CD14-positive monocyte (primary cell): ENCODE measurements around the gene IGFALS. TPM values are rescaled to one million over a fixed set of nuclear protein-coding genes. Genes with fewer than 3 reads are reported as not detected.

Source experiments
- DNase-seq, 3 donors: peaks; one replicate each; pipeline ENCODE4 v3.0.0-alpha.2; 2011 to 2022
- H2AFZ ChIP-seq: 2 replicates; pipeline ENCODE4 v1.6.0; 2012; ENCODE audit warnings: mild to moderate bottlenecking, low read depth, low read length, inconsistent platforms; ENCODE audit not compliant: insufficient read depth, poor library complexity, severe bottlenecking
- H3K27ac ChIP-seq, 2 donors: 1 replicate in 1 of 2; 2 replicates in 1 of 2; pipeline ENCODE4 v1.5.1; 2012 to 2013; ENCODE audit warnings: low read length in 2 of 2, control low read depth in 1 of 2, inconsistent platforms in 1 of 2, low read depth in 1 of 2, mild to moderate bottlenecking in 1 of 2
- H3K27me3 ChIP-seq, 2 donors: one replicate each; pipeline versions ENCODE4 v1.6.0 to v1.6.1; 2011 to 2013; ENCODE audit warnings: low read length in 2 of 2; ENCODE audit not compliant: control insufficient read depth in 2 of 2, insufficient read depth in 2 of 2
- H3K36me3 ChIP-seq, 2 donors: replicated peaks in 1 of 2; 1 replicate in 1 of 2; 2 replicates in 1 of 2; pipeline versions ENCODE4 v1.5.1 to v1.6.1; 2012 to 2013; ENCODE audit warnings: low read length in 2 of 2, control low read depth in 1 of 2, inconsistent platforms in 1 of 2, mild to moderate bottlenecking in 1 of 2; ENCODE audit not compliant: insufficient read depth in 2 of 2, control insufficient read depth in 1 of 2
- H3K4me1 ChIP-seq, 2 donors: 1 replicate in 1 of 2; 2 replicates in 1 of 2; pipeline versions ENCODE4 v1.5.1 to v1.6.1; 2012 to 2013; ENCODE audit warnings: low read length in 2 of 2, control low read depth in 1 of 2, inconsistent platforms in 1 of 2, mild to moderate bottlenecking in 1 of 2, moderate library complexity in 1 of 2; ENCODE audit not compliant: insufficient read depth in 2 of 2, control insufficient read depth in 1 of 2
- H3K4me2 ChIP-seq: replicated peaks from 2 replicates; pipeline ENCODE3; 2012; ENCODE audit warnings: low read length, moderate library complexity, mild to moderate bottlenecking; ENCODE audit not compliant: poor library complexity, severe bottlenecking; ENCODE audit errors: extremely low read depth
- H3K4me3 ChIP-seq, 3 experiments: fragments of 200-600 bp in 1 of 3; sonication (generic) in 1 of 3; replicated peaks in 1 of 3; 1 replicate in 2 of 3; 2 replicates in 1 of 3; pipeline ENCODE4 v1.5.1; 2011 to 2013; ENCODE audit warnings: low read length in 3 of 3, mild to moderate bottlenecking in 3 of 3, control low read depth in 2 of 3, low read depth in 2 of 3, inconsistent platforms in 1 of 3, moderate library complexity in 1 of 3
- H3K79me2 ChIP-seq: 2 replicates; pipeline ENCODE4 v1.6.0; 2012; ENCODE audit warnings: mild to moderate bottlenecking, control low read depth, inconsistent platforms, low read length, moderate library complexity; ENCODE audit not compliant: insufficient read depth
- H3K9ac ChIP-seq: 2 replicates; pipeline ENCODE4 v1.6.0; 2017; ENCODE audit warnings: low read length, mild to moderate bottlenecking; ENCODE audit not compliant: insufficient read depth, poor library complexity, severe bottlenecking
- H3K9me3 ChIP-seq, 2 donors: replicated peaks in 1 of 2; 1 replicate in 1 of 2; 2 replicates in 1 of 2; pipeline versions ENCODE4 v1.5.1 to v1.6.1; 2012 to 2013; ENCODE audit warnings: low read length in 2 of 2, control low read depth in 1 of 2; ENCODE audit not compliant: control insufficient read depth in 1 of 2, insufficient read depth in 1 of 2
- H4K20me1 ChIP-seq: 2 replicates; pipeline ENCODE4 v1.6.0; 2012; ENCODE audit warnings: mild to moderate bottlenecking, low read length, control low read depth, moderate library complexity; ENCODE audit not compliant: insufficient read depth
- H3K27ac Mint-ChIP-seq, 7 donors: one replicate each; pipeline ENCODE4 v1.8.0; 2020; ENCODE audit warnings: mild to moderate bottlenecking in 7 of 7, mixed read lengths in 7 of 7, moderate library complexity in 6 of 7, inconsistent platforms in 2 of 7
- H3K27me3 Mint-ChIP-seq, 3 donors: one replicate each; pipeline ENCODE4 v1.8.0; 2021 to 2022; ENCODE audit warnings: low read depth in 3 of 3, mild to moderate bottlenecking in 3 of 3, mixed read lengths in 3 of 3, moderate library complexity in 3 of 3, inconsistent platforms in 1 of 3
- H3K36me3 Mint-ChIP-seq, 2 donors: one replicate each; pipeline ENCODE4 v1.8.0; 2020; ENCODE audit warnings: mixed read lengths in 2 of 2, inconsistent platforms in 1 of 2, mild to moderate bottlenecking in 1 of 2
- H3K4me1 Mint-ChIP-seq: one replicate; pipeline ENCODE4 v1.8.0; 2020; ENCODE audit warnings: mild to moderate bottlenecking, mixed read lengths
- H3K4me3 Mint-ChIP-seq, 2 donors: one replicate each; pipeline ENCODE4 v1.8.0; 2020; ENCODE audit warnings: mild to moderate bottlenecking in 2 of 2, mixed read lengths in 2 of 2, moderate library complexity in 1 of 2
- H3K9me3 Mint-ChIP-seq, 7 donors: one replicate each; pipeline ENCODE4 v1.8.0; 2020 to 2022; ENCODE audit warnings: mixed read lengths in 7 of 7, mild to moderate bottlenecking in 6 of 7, moderate library complexity in 6 of 7, inconsistent platforms in 2 of 7
- WGBS: methylation state at CpG from one replicate; pipeline ENCODE4 v1.1.5; 2013; ENCODE audit warnings: missing lambda C conversion rate; ENCODE audit not compliant: insufficient coverage; 5-methylcytosine and 5-hydroxymethylcytosine counted together
- intact Hi-C, 2 donors: fragments of 100-400 bp; cut with micrococcal nuclease; formaldehyde crosslinking; loops; one replicate each; pipeline versions ENCODE4 v1.15.0 to v1.15.1; 2023
- polyA plus RNA-seq, 3 donors: library from polyadenylated mRNA; depleted of rRNA in 1 of 3; unstranded in 2 of 3; stranded (reverse) in 1 of 3; fragments of 300-500 nt in 2 of 3; fragments of >200 nt in 1 of 3; fragmentation: Illumina TruSeq in 2 of 3; gene quantifications; 1 replicate in 2 of 3; 2 replicates in 1 of 3; pipeline ENCODE4 v1.2.3, GENCODE V29; 2012 to 2021
- TF ChIP-seq, protein P1 (sequence below): fragments of 200-600 bp; IDR thresholded peaks from one replicate; pipeline ENCODE4 v1.8.0; 2022; ENCODE audit warnings: antibody characterized with exemption, mild to moderate bottlenecking

The IGFALS gene
- polyA plus RNA-seq, 3 donors: 0.07 TPM; not detected in 2

DNA sequence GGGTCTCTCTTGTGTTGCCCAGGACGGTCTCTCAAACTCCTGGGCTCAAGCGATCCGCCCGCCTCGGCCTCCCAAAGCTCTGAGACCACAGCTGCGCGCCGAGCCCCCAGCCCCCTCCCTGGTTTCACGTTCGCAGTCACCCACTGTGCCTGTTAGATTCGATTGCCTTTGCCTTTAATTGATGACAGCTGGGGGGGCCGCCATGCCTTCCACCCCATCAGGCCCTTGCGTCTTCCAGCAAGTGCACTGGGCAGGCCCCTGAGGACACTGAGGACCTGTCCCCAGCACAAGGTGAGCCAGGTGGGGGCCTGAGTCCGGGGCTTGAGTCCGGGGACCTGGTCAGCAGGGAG is 3.3 kb downstream of the IGFALS start:
- Histone ChIP-seq H3K27ac (no peak overlapping the region), H4K20me1 (peaks cover 27% of the 10 kb centered on the region), H3K4me1 (no peaks in the 10 kb centered on the region), H3K4me2 (no peak overlapping the region), H3K36me3 (peaks cover 42 to 44% of the 10 kb centered on the region in 2 donors), H3K9me3 (no peaks in the 10 kb centered on the region), H2AFZ (no peak overlapping the region), H3K4me3 (no peak overlapping the region), H3K9ac (no peak overlapping the region), H3K79me2 (peaks cover 18% of the 10 kb centered on the region), H3K27me3 (no peaks in the 10 kb centered on the region)
- peaks cover 16 to 49% of the 10 kb centered on the region in 2 donors for H3K36me3 Mint-ChIP-seq
- peak overlapping the region in 1 of 7 donors; percentile 46 for H3K27ac Mint-ChIP-seq
- WGBS: 98% methylated on average over 14 of the region's 15 CpGs
- H3K9me3 Mint-ChIP-seq: no peaks in the 10 kb centered on the region
- TF ChIP-seq, protein P1, sequence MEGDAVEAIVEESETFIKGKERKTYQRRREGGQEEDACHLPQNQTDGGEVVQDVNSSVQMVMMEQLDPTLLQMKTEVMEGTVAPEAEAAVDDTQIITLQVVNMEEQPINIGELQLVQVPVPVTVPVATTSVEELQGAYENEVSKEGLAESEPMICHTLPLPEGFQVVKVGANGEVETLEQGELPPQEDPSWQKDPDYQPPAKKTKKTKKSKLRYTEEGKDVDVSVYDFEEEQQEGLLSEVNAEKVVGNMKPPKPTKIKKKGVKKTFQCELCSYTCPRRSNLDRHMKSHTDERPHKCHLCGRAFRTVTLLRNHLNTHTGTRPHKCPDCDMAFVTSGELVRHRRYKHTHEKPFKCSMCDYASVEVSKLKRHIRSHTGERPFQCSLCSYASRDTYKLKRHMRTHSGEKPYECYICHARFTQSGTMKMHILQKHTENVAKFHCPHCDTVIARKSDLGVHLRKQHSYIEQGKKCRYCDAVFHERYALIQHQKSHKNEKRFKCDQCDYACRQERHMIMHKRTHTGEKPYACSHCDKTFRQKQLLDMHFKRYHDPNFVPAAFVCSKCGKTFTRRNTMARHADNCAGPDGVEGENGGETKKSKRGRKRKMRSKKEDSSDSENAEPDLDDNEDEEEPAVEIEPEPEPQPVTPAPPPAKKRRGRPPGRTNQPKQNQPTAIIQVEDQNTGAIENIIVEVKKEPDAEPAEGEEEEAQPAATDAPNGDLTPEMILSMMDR: no peak
- intact Hi-C loops: no loop called here
- H3K27me3 Mint-ChIP-seq: no peaks in the 10 kb centered on the region
- H3K4me1 Mint-ChIP-seq: no peaks in the 10 kb centered on the region
- no peak for DNase-seq
- H3K4me3 Mint-ChIP-seq: no peak overlapping the region

DNA sequence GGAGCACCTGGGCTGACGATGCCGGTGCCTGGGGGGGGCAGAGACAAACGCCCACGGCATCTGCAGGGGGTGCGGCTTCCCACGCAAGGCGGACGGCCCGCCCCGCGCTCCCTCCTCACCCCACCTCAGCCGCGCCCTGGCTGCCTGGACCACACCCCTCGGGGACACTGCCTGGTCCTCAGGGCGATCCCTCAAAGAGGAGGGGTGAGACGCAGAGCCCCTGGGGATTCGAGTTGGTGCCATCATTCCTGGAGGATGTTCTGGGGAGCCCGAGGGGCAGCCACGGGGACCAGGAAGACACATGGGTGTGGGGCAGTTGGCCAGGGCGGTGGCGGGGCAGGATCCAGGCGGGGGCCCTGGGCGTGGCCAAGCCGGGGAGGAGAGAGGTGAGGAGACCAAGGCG is 3.9 kb downstream of the IGFALS start:
- 91% methylated on average over 19 of the region's 25 CpGs for WGBS
- Histone ChIP-seq H3K36me3 (peaks cover 42 to 44% of the 10 kb centered on the region in 2 donors), H3K9me3 (no peaks in the 10 kb centered on the region), H3K9ac (no peak overlapping the region), H3K79me2 (peaks cover 24% of the 10 kb centered on the region), H2AFZ (no peak overlapping the region), H3K27me3 (no peaks in the 10 kb centered on the region), H3K27ac (no peak overlapping the region), H4K20me1 (peaks cover 33% of the 10 kb centered on the region), H3K4me3 (no peak overlapping the region), H3K4me1 (no peaks in the 10 kb centered on the region), H3K4me2 (no peak overlapping the region)
- intact Hi-C loops: loop anchor here in 1 of 2 donors (10.0 kb wide), 2 partner anchors 85 to 365 kb away; partner anchors contain the start of genes MAPK8IP3 and UQCC4
- DNase-seq: no peak
- H3K27me3 Mint-ChIP-seq: no peaks in the 10 kb centered on the region
- no peaks in the 10 kb centered on the region for H3K9me3 Mint-ChIP-seq
- H3K4me3 Mint-ChIP-seq: no peak overlapping the region
- H3K36me3 Mint-ChIP-seq: peaks cover 18 to 55% of the 10 kb centered on the region in 2 donors
- no peak overlapping the region for H3K27ac Mint-ChIP-seq
- H3K4me1 Mint-ChIP-seq: peaks cover 2% of the 10 kb centered on the region
- TF ChIP-seq, protein P1: no peak
